Measurements from ENCODE around the gene SORBS1. TPM values are rescaled to one million over a fixed set of nuclear protein-coding genes. Genes with fewer than 3 reads are reported as not detected.

The SORBS1 gene
- total and polyA plus RNA-seq, 9 of the 15 experiments (the other 6 are each of a cell fraction or from before 2014, with no cell fraction given): 2.0 to 13.3 (median 6.5) TPM

GRCh38 chr10:95290461-95291364 lies 270.5 kb downstream of the SORBS1 start, which contains the start of gene PDLIM1 (continued):
- TF ChIP-seq TFAP4 (CRISPR knock-in tag; IDR thresholded peaks at IDR 0.05; ENCODE audit: borderline replicate concordance) (peak; percentile 73; the same call in 1 of the 2 replicates), CXXC5 (CRISPR knock-in tag; IDR thresholded peaks at IDR 0.05) (peak; percentile 69; the same call in 1 of the 2 replicates), NR1H2 (CRISPR knock-in tag; IDR thresholded peaks at IDR 0.05) (no peak), RB1 (IDR thresholded peaks at IDR 0.05; ENCODE audit: low read depth) (peak; percentile 45; the same call in 1 of the 2 replicates), NR2C2 (CRISPR knock-in tag; IDR thresholded peaks at IDR 0.05) (no peak), NR2C2 (tag; IDR thresholded peaks at IDR 0.05) (0 out of 2 replicates have a peak, but pooled peaks have one; percentile 14), ZFX (CRISPR knock-in tag; IDR thresholded peaks at IDR 0.05) (peak; percentile 74), KDM4B (IDR thresholded peaks at IDR 0.05; ENCODE audit: borderline replicate concordance in 2 of 2, low read depth in 1 of 2) (no peak), MITF (IDR thresholded peaks at IDR 0.05) (no peak), PHF8 (IDR thresholded peaks at IDR 0.05; ENCODE audit: borderline replicate concordance, low read length) (peak; percentile 74), CREB1 (IDR thresholded peaks at IDR 0.05) (no peak), CREB1 (CRISPR knock-in tag; IDR thresholded peaks at IDR 0.05) (peak; percentile 43; the same call in 1 of the 2 replicates), NRF1 (conservative IDR thresholded peaks at IDR 0.05 in 1 of 2, IDR thresholded peaks at IDR 0.05 in 1 of 2) (peak; percentile 10 to 12; a peak in 3 of 4 replicates), NCOA6 (IDR thresholded peaks at IDR 0.05) (peak; percentile 67; the same call in 1 of the 2 replicates)
